Measurements from ENCODE around the gene PRKG1.

PRKG1 gene

DNA sequence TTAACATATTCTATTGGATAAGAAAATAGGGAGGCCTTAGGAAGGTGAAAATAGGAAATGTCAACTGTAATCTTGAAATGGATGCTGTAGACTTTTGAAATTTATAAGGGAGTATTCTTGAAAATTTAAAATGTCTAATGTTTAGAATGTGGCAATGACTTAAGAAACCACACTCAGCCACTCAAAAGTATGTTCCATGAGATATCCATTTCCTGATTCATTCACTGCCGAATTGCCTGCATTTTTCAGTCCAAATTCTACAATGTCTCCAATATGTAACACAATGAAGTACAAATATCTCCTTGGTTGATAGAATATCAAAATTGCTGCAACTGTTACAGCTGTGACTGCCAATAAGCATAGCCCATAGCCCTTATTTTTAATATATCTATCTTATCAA lies 25.9 kb downstream of the PRKG1 start:
- Histone ChIP-seq H3K4me2 (ENCODE audit: insufficient read depth, low read length, poor library complexity, severe bottlenecking) (no peak overlapping the region), H3K9ac (ENCODE audit: low read depth, low read length, poor library complexity) (no peak overlapping the region), H2AK5ac (ENCODE audit: low read depth, low read length) (no peak overlapping the region), H2BK15ac (ENCODE audit: low read length) (no peak overlapping the region), H2BK5ac (ENCODE audit: low read length) (no peak overlapping the region), H3K79me1 (ENCODE audit: low read depth, low read length) (no peaks in the 10 kb centered on the region), H2BK120ac (ENCODE audit: low read depth, low read length) (no peak overlapping the region), H3K4ac (ENCODE audit: low read length) (no peak overlapping the region), H3K4me1 (ENCODE audit: control insufficient read depth in 2 of 2, insufficient read depth in 1 of 2, low read depth in 1 of 2, low read length in 2 of 2) (no peaks in the 10 kb centered on the region), H4K91ac (ENCODE audit: low read depth, low read length, poor library complexity) (no peak overlapping the region), H3K27ac (replicated peaks; ENCODE audit: low read length) (no peak overlapping the region), H4K8ac (ENCODE audit: low read depth, low read length) (no peak overlapping the region), H2AFZ (ENCODE audit: low read length) (no peak overlapping the region), H3K36me3 (replicated peaks in 1 of 2; ENCODE audit: control insufficient read depth in 2 of 2, insufficient read depth in 2 of 2, low read length in 2 of 2) (no peaks in the 10 kb centered on the region), H3K4me3 (ENCODE audit: low read length in 2 of 2) (no peak overlapping the region), H3K9me3 (replicated peaks in 1 of 2; ENCODE audit: control insufficient read depth in 2 of 2, insufficient read depth in 1 of 2, low read depth in 1 of 2, low read length in 2 of 2) (no peaks in the 10 kb centered on the region), H2BK12ac (ENCODE audit: low read length) (no peak overlapping the region), H3K27me3 (ENCODE audit: control insufficient read depth in 3 of 3, insufficient read depth in 3 of 3, low read depth in 1 of 3, low read length in 3 of 3) (no peaks in the 10 kb centered on the region), H3K23ac (ENCODE audit: low read depth, low read length, poor library complexity) (no peak overlapping the region), H3K14ac (ENCODE audit: low read length) (no peak overlapping the region), H3K18ac (ENCODE audit: low read length) (no peak overlapping the region)
- no CpG with 5 or more reads among the region's 1 CpG for WGBS, 2 donors (ENCODE audit: extremely low coverage in 2 of 2, insufficient read length in 2 of 2, insufficient replicate concordance in 1 of 2)
- no peak for DNase-seq (ENCODE audit: low spot score)

DNA sequence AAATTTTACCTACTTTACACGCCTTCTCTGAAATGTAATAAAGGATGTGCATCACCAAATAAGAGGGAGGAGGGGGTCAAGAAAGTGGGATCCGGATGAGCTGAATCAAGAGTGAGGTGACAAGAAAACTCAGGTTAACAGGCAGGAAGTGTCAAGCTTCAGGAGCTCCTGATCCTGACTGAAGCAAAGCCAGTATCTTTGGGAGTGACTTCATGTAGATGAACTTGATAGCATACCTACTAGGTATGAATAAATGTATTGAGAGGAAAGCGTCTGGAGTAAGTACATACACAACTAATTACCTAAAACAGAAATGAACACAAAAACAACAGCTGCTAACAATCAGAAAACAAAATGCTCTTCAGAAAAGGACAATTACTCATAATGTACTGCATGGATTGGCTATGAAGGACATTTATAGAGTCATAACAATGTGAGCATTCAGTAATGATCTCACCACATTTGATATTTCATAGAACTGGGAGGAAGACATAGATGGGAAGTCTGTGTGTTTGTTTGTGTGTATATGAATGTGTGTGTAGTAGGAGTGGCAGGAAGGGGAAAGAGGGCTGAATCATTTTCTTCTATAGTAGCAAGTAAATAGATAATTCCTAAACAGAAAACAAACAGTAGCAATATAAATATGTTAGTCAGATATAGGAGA lies 29.4 kb downstream of the PRKG1 start:
- no peak for DNase-seq (ENCODE audit: low spot score)

GRCh38 chr10:51106311-51106945 lies 32.1 kb downstream of the PRKG1 start:
- no peak overlapping the region for H2AFZ ChIP-seq (ENCODE audit: low read length)
- no peak overlapping the region for H2AK5ac ChIP-seq (ENCODE audit: low read depth, low read length)
- no CpG with 5 or more reads among the region's 5 CpGs for WGBS, 2 donors (ENCODE audit: extremely low coverage in 2 of 2, insufficient read length in 2 of 2, insufficient replicate concordance in 1 of 2)
- no peak overlapping the region for H3K27ac ChIP-seq (replicated peaks; ENCODE audit: low read length)
- H2BK15ac ChIP-seq (ENCODE audit: low read length), result no peak overlapping the region
- no peak overlapping the region for H3K14ac ChIP-seq (ENCODE audit: low read length)
- H2BK12ac ChIP-seq (ENCODE audit: low read length), result no peak overlapping the region
- H3K4ac ChIP-seq (ENCODE audit: low read length), result no peak overlapping the region
- H3K9me3 ChIP-seq (replicated peaks in 1 of 2; ENCODE audit: control insufficient read depth in 2 of 2, insufficient read depth in 1 of 2, low read depth in 1 of 2, low read length in 2 of 2), result no peaks in the 10 kb centered on the region
- H3K27me3 ChIP-seq (ENCODE audit: control insufficient read depth in 3 of 3, insufficient read depth in 3 of 3, low read depth in 1 of 3, low read length in 3 of 3), result no peaks in the 10 kb centered on the region
- no peak overlapping the region for H3K23ac ChIP-seq (ENCODE audit: low read depth, low read length, poor library complexity)
- DNase-seq (ENCODE audit: low spot score), result no peak
- no peak overlapping the region for H4K8ac ChIP-seq (ENCODE audit: low read depth, low read length)
- H3K4me1 ChIP-seq (ENCODE audit: control insufficient read depth in 2 of 2, insufficient read depth in 1 of 2, low read depth in 1 of 2, low read length in 2 of 2), result no peaks in the 10 kb centered on the region
- no peak overlapping the region for H3K4me2 ChIP-seq (ENCODE audit: insufficient read depth, low read length, poor library complexity, severe bottlenecking)
- H3K79me1 ChIP-seq (ENCODE audit: low read depth, low read length), result no peaks in the 10 kb centered on the region
- no peaks in the 10 kb centered on the region for H3K36me3 ChIP-seq (replicated peaks in 1 of 2; ENCODE audit: control insufficient read depth in 2 of 2, insufficient read depth in 2 of 2, low read length in 2 of 2)
- no peak overlapping the region for H4K91ac ChIP-seq (ENCODE audit: low read depth, low read length, poor library complexity)
- no peak overlapping the region for H2BK5ac ChIP-seq (ENCODE audit: low read length)
- no peak overlapping the region for H3K18ac ChIP-seq (ENCODE audit: low read length)
- no peak overlapping the region for H3K9ac ChIP-seq (ENCODE audit: low read depth, low read length, poor library complexity)
- no peak overlapping the region for H3K4me3 ChIP-seq (ENCODE audit: low read length in 2 of 2)
- no peak overlapping the region for H2BK120ac ChIP-seq (ENCODE audit: low read depth, low read length)

More for the DNA sequence above, 29.4 kb downstream of the PRKG1 start:
- Histone ChIP-seq H4K8ac (ENCODE audit: low read depth, low read length) (no peak overlapping the region), H4K91ac (ENCODE audit: low read depth, low read length, poor library complexity) (no peak overlapping the region), H2BK12ac (ENCODE audit: low read length) (no peak overlapping the region), H3K27me3 (ENCODE audit: control insufficient read depth in 3 of 3, insufficient read depth in 3 of 3, low read depth in 1 of 3, low read length in 3 of 3) (no peaks in the 10 kb centered on the region), H2BK5ac (ENCODE audit: low read length) (no peak overlapping the region), H2BK15ac (ENCODE audit: low read length) (no peak overlapping the region), H3K4me1 (ENCODE audit: control insufficient read depth in 2 of 2, insufficient read depth in 1 of 2, low read depth in 1 of 2, low read length in 2 of 2) (no peaks in the 10 kb centered on the region), H3K9me3 (replicated peaks in 1 of 2; ENCODE audit: control insufficient read depth in 2 of 2, insufficient read depth in 1 of 2, low read depth in 1 of 2, low read length in 2 of 2) (no peaks in the 10 kb centered on the region), H3K18ac (ENCODE audit: low read length) (no peak overlapping the region), H3K4me3 (ENCODE audit: low read length in 2 of 2) (no peak overlapping the region), H3K27ac (replicated peaks; ENCODE audit: low read length) (no peak overlapping the region), H3K23ac (ENCODE audit: low read depth, low read length, poor library complexity) (no peak overlapping the region), H3K36me3 (replicated peaks in 1 of 2; ENCODE audit: control insufficient read depth in 2 of 2, insufficient read depth in 2 of 2, low read length in 2 of 2) (no peaks in the 10 kb centered on the region), H3K4ac (ENCODE audit: low read length) (no peak overlapping the region), H2AFZ (ENCODE audit: low read length) (no peak overlapping the region), H3K79me1 (ENCODE audit: low read depth, low read length) (no peaks in the 10 kb centered on the region), H3K4me2 (ENCODE audit: insufficient read depth, low read length, poor library complexity, severe bottlenecking) (no peak overlapping the region), H2AK5ac (ENCODE audit: low read depth, low read length) (no peak overlapping the region), H3K14ac (ENCODE audit: low read length) (no peak overlapping the region), H2BK120ac (ENCODE audit: low read depth, low read length) (no peak overlapping the region), H3K9ac (ENCODE audit: low read depth, low read length, poor library complexity) (no peak overlapping the region)
- WGBS, 2 donors (ENCODE audit: extremely low coverage in 2 of 2, insufficient read length in 2 of 2, insufficient replicate concordance in 1 of 2), result no CpG with 5 or more reads among the region's 3 CpGs

DNA sequence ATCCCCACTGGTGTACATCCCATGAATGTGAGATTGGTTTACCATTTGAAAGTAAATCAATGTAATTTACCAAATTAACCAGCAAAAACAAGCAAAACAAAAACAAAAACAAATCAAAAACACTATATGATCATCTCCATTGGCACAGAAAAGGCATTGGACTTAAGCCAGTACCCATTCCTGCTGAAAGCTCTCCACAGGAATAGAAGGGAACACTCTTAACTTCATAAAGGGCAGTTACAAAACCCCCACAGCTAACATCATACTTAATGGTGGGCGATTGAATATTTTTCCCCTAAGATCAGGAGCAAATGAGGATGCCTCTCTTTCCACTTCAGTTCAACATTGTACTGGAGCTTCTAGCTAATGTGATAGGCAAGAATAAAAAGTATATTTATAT lies 34.1 kb downstream of the PRKG1 start:
- no peak overlapping the region for H4K91ac ChIP-seq (ENCODE audit: low read depth, low read length, poor library complexity)
- H3K27ac ChIP-seq (replicated peaks; ENCODE audit: low read length), result no peak overlapping the region
- H3K4ac ChIP-seq (ENCODE audit: low read length), result no peak overlapping the region
- DNase-seq (ENCODE audit: low spot score), result no peak
- WGBS, 2 donors (ENCODE audit: extremely low coverage in 2 of 2, insufficient read length in 2 of 2, insufficient replicate concordance in 1 of 2), result no CpG with 5 or more reads among the region's 1 CpG
- no peaks in the 10 kb centered on the region for H3K36me3 ChIP-seq (replicated peaks in 1 of 2; ENCODE audit: control insufficient read depth in 2 of 2, insufficient read depth in 2 of 2, low read length in 2 of 2)
- no peak overlapping the region for H2BK120ac ChIP-seq (ENCODE audit: low read depth, low read length)
- H2AFZ ChIP-seq (ENCODE audit: low read length), result no peak overlapping the region
- H3K4me3 ChIP-seq (ENCODE audit: low read length in 2 of 2), result no peak overlapping the region
- H3K18ac ChIP-seq (ENCODE audit: low read length), result no peak overlapping the region
- no peaks in the 10 kb centered on the region for H3K9me3 ChIP-seq (replicated peaks in 1 of 2; ENCODE audit: control insufficient read depth in 2 of 2, insufficient read depth in 1 of 2, low read depth in 1 of 2, low read length in 2 of 2)
- H4K8ac ChIP-seq (ENCODE audit: low read depth, low read length), result no peak overlapping the region
- H3K9ac ChIP-seq (ENCODE audit: low read depth, low read length, poor library complexity), result no peak overlapping the region
- H3K79me1 ChIP-seq (ENCODE audit: low read depth, low read length), result no peaks in the 10 kb centered on the region
- no peak overlapping the region for H2BK12ac ChIP-seq (ENCODE audit: low read length)
- no peak overlapping the region for H2BK5ac ChIP-seq (ENCODE audit: low read length)
- H3K4me2 ChIP-seq (ENCODE audit: insufficient read depth, low read length, poor library complexity, severe bottlenecking), result no peak overlapping the region
- no peak overlapping the region for H3K23ac ChIP-seq (ENCODE audit: low read depth, low read length, poor library complexity)
- H2AK5ac ChIP-seq (ENCODE audit: low read depth, low read length), result no peak overlapping the region
- no peaks in the 10 kb centered on the region for H3K4me1 ChIP-seq (ENCODE audit: control insufficient read depth in 2 of 2, insufficient read depth in 1 of 2, low read depth in 1 of 2, low read length in 2 of 2)
- H2BK15ac ChIP-seq (ENCODE audit: low read length), result no peak overlapping the region
- H3K14ac ChIP-seq (ENCODE audit: low read length), result no peak overlapping the region
- no peaks in the 10 kb centered on the region for H3K27me3 ChIP-seq (ENCODE audit: control insufficient read depth in 3 of 3, insufficient read depth in 3 of 3, low read depth in 1 of 3, low read length in 3 of 3)
